Measurements from ENCODE around the gene CRIP1.

CRIP1 gene

GRCh38 chr14:105486163-105486973 lies at the start of gene CRIP1:
Gene CRIP1, plus strand, starts transcription at chr14:105486886. Its CDS starts 374 bp downstream, at chr14:105487260.
- no peak within 1 kb of the TSS for H3K4me3 ChIP-seq (ENCODE audit: low read depth, low read length)
- no peak for TF ChIP-seq CTCF (IDR thresholded peaks at IDR 0.05; ENCODE audit: low read depth, low read length)

GRCh38 chr14:105436891-105437722 lies 49.6 kb upstream of the CRIP1 start:
- TF ChIP-seq CTCF (IDR thresholded peaks at IDR 0.05; ENCODE audit: low read depth, low read length): no peak
- no peak overlapping the region for H3K4me3 ChIP-seq (ENCODE audit: low read depth, low read length)

- H3K4me3 ChIP-seq (ENCODE audit: low read depth, low read length): no peak overlapping the region
- no peak for TF ChIP-seq CTCF (IDR thresholded peaks at IDR 0.05; ENCODE audit: low read depth, low read length)
Observed at GRCh38 chr14:105437723-105438500, 48.8 kb upstream of the CRIP1 start.

- H3K4me3 ChIP-seq (ENCODE audit: low read depth, low read length): no peak overlapping the region
- no peak for TF ChIP-seq CTCF (IDR thresholded peaks at IDR 0.05; ENCODE audit: low read depth, low read length)
Observed at GRCh38 chr14:105439179-105439578, 47.5 kb upstream of the CRIP1 start.

GRCh38 chr14:105439710-105440553 lies 46.8 kb upstream of the CRIP1 start:
- H3K4me3 ChIP-seq (ENCODE audit: low read depth, low read length): no peak overlapping the region
- no peak for TF ChIP-seq CTCF (IDR thresholded peaks at IDR 0.05; ENCODE audit: low read depth, low read length)

- H3K4me3 ChIP-seq (ENCODE audit: low read depth, low read length): no peak overlapping the region
- TF ChIP-seq CTCF (IDR thresholded peaks at IDR 0.05; ENCODE audit: low read depth, low read length): no peak
Observed at GRCh38 chr14:105440554-105440900, 46.2 kb upstream of the CRIP1 start.
